HG03442 (cell line): ENCODE data around the gene CTBP2.

Experiments used
- ATAC-seq: cut with Tn5 transposase; IDR thresholded peaks from one replicate; pipeline ENCODE4 v1.9.1; 2021; ENCODE audit warnings: mild to moderate bottlenecking, moderate library complexity; ENCODE audit not compliant: unreplicated experiment

The CTBP2 gene

DNA sequence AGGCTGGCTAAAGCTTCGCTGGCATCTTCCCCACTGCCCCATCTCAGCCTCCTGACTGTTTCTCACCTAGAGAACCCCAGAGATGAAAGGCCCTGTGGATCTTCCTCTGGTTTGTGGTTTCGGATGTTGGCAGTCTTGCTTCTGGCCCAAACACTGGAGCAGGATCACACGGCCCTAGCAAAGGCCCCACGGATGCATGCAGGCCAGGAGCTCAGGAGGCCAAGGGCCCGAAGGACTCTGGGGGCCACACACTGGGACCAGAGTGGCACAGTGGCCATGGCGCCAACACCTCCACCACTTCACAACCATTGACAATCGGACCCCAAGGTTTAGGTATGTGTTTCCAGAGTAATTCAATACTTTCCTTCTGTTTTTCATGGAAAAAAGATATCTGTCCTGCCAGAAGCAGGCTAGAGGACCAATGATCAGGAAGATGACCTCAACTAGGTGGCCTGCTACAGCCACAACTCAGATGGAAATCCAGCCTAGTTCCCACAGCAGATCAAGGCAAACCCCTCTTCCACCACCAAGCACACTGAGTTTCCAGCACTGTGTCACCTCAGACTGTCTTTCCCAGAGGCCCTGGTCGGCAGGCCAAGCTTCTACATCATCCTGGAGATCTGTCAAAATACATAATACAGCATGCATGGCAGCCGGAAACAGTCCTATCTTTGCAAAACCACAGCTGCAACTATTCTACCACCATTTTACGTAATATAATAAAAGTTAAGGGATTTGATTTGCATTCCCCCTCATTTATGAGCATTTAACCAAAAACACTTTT, 53.0 kb downstream of the CTBP2 start:
- no peak for ATAC-seq

DNA sequence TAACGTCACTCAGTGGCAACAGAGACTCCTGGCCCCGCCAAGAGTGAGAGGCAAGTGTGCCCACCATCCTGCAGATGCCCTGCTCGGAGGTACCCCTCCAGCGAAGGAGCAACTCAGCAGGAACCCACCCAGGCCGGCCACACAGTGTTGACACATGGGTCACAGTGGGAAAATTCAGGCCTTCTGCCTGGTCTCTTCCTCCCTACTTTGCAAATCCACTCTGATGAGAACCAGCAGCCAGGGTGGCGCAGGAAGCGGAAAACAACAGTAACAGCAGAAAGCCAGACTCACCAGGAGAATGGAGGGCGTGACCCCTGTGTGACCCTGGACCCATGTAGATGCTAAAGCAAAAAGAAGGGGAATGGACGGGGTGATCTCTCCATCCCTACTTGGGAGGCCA, 53.8 kb downstream of the CTBP2 start:
- ATAC-seq = no peak

DNA sequence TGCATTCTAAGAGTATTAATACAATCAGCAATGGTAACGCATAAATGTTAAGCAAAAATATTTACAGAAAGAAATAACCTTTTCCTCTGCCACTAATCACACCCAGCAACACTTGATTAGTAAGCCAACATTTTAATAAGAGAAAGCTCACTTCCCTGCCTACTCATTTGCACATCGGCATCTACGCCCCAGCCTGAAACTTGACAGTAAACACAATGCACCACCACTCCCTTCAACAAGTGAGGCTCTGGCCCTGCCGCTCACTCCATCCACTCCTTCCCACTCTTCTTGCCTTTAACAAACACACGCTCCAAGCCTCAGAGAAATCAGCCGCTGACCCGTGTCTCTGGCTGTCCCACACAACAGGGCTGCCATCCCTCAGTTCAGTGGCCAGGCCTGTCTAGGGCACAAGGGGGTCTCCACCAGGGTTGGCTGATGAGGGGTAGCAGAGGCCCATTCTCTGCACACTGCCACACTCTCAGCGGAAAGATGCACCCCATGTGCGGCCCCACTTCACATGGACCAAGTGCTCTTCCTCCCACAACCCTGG, 54.6 kb downstream of the CTBP2 start:
- no peak for ATAC-seq

DNA sequence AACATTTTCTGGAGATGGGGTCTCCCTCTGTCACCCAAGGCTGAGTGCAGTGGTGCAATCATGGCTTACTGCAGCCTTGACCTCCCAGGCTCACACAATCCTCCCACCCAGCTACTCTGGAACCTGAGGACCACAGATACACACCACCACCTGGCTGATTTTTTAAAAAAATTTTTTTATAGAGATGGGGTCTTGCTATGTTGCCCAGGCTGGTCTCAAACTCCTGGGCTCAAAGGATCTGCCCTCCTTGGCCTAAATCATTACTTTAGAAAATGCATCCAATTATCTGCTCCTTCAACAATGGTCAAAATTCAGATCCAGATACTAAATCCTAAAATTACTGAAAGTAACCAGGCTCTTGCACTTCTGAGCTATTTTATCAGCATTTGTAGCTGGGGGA, 55.2 kb downstream of the CTBP2 start:
- no peak for ATAC-seq

DNA sequence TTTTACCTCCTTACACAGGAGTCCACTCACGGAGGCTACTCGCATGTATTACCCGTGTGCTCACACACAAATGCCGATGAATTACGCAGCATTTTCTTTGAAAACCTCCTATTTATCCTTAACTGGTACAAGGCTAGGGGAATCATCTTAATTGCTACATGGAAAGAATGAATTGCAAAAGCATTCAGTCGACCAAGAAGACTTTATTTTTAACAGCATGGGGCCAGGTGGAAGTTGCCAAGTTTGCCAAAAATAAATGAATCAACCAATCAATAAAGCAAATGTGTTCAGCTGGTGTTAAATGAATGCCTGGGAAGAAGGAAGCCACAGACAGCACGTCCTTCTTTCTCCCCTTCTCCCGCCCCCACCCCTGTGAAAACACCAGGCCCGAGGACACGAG, 55.8 kb downstream of the CTBP2 start:
- no peak for ATAC-seq

DNA sequence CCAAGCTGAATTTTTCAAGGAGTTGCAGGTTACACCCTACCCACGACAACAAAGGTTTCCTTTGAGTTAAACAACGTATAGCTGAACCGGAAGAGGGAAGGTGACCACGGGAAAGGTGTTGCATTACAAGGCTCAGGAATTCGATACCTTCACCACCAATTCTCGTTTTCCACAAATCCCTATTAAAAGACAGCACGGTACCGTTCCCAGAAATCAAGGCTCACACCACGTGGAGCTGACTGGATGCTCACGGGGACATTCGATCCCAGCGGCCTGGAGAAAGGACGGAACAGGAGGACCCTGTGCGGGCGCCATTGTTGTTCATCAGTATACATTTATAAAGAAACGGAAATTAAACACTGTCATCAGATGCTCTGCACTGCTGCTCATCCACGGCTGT, 56.4 kb downstream of the CTBP2 start:
- no peak for ATAC-seq

DNA sequence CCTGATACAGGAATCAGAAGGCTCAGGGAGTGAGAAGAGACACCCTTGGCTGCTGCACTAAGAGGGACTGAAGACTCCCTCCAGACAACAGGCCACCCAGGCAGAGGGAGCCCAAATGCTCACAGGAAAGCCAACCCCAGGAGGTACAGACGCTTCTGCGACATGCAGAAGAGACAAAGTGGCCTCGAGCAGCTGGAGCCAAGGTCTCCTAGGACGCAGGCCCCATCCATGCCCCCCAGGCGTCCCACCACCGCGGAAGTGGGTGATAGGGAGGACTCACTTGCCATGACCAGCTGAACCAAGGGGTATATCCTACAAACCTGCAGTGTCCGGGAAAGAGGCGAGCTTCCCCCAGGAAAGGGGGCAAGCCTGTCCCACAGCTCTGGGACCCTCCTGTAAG, 56.9 kb downstream of the CTBP2 start:
- ATAC-seq = no peak

DNA sequence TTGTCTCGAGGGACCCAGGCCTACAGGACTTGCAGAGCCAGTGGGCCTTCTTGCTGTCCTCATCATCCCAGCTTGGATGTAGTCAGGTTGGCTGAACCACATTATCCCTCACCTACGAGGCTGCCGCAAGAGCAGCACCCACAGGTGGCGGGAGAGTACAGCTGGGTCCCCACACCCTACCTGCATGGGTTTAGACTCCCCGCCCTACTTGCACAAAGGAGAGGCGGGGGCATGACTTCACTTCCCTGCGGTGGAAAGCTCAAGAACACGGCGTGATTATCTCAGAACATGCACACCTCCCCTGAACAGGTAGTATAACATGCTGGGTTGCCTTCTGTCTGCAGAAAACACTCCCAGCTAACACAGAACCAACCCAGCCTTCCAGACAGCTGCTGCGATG, 57.5 kb downstream of the CTBP2 start:
- ATAC-seq = no peak

DNA sequence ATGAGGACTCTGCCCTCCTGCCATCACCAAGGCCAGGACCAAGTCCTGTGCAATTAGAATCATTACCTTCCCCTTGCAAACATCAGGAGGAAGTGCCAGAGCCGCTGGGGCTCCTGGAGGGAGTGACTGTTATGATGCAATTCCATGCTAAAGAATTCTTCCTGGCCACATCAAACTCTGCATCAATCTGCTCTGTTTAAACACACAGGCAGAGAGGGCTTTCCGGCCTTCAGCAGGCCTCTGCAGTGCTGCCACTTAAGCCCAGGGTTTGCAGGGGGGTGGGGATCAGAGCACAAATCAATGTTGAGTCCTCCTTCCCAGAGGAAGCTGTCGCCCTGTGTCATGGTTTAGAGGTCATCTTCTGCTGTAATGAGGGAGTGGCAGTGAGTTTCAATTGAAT, 58.1 kb downstream of the CTBP2 start:
- no peak for ATAC-seq

DNA sequence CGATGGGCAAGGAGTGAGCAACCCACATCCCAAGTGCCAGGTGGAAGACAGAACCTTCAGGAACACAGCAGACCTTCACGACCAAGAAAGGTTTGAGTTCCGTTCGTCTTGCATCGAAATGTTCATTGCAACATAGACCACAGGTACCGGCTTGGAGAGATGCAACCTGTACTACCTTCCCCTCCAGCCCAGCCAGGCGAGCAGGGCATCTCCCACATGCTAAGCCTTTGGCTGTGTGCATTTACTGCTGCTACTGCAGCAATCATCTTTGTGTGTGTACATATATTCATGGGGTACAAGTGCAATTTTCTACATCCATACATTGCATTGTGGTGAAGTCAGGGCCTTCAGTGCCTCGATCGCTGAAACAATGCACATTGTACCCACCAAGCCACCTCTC, 58.8 kb downstream of the CTBP2 start:
- no peak for ATAC-seq

DNA sequence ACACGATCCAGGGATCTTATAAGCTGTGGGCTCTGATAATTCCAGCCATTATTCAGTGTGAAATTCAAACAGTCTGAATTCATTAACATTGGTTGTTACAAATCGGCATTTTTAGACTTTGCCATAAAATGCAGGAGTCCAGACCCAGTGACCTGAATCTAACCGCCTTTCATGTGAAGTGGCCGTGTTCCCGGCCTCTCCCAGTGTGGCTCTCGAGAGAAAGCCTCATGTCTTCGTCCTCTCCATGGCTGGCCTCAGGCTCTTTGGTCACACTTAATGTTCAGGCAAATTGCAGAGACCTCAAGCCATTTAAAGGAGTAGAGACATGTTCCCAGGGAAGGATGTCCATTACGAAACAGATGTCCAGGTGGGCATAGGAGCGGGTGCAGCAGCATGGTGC, 59.3 kb downstream of the CTBP2 start:
- ATAC-seq = no peak

DNA sequence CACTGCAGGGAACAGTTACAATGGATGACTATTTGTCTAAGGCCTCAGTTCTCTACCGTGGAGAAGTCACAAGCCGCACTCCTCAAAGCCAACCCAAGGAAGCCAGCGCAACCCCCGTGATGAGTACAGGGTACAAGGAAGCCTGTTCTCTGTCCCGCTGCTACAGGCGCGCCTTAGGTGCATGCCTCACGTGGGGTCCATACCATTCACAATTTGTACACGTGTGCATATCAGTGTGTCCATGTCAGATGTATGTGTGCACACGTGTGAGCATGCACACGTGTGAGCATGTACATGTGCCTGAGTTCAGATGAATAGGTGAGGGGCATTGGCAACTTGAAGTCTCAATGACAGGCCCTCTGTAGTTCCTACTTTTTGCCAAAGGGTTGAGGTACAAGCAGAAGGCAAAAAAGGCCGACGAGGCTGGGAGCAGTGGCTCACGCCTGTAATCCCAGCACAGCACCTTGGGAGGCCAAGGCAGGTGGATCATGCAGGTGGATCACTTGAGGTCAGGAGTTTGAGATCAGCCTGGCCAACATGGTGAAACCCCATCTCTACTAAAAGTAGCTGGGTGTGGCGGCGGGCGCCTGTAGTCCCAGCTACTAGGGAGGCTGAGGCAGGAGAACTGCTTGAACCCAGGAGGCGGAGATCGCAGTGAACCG, 62.8 kb downstream of the CTBP2 start:
- no peak for ATAC-seq

DNA sequence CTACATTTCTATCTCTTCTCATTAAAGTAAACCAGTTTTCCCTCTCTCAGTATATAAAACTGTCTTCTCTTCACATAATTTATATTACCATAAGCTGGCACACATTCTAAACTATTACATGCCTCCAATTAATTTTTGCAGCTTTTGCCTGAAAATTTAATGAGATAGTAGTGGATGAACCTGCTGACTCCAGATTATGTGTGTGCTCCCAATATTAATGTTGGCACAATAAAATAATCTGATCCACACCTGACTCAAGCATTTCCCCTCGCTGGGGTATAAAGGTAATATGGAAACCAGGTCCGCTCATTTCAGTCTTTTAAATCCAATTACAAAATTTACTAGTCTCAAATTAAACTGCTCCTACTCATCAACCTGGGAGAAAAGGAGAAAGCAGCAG, 63.4 kb downstream of the CTBP2 start:
- no peak for ATAC-seq

DNA sequence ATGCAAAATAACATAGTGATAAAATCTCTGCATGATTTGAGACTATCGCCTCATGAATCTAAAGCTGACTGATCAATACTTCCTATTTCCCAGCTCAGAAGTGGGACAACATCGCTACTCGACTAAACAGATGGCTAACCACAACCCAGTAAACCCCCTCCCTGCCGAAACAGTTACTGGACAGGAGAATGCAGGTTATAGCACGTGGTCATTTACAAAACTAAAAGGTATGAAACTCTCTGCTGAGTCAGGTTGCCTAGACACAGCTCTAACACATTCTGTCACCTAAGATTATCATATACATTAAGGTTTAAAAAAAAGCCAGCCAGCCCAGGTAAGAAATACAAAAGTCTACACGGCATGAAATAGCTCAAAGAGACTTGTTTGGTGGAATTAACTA, 64.0 kb downstream of the CTBP2 start:
- ATAC-seq = no peak

DNA sequence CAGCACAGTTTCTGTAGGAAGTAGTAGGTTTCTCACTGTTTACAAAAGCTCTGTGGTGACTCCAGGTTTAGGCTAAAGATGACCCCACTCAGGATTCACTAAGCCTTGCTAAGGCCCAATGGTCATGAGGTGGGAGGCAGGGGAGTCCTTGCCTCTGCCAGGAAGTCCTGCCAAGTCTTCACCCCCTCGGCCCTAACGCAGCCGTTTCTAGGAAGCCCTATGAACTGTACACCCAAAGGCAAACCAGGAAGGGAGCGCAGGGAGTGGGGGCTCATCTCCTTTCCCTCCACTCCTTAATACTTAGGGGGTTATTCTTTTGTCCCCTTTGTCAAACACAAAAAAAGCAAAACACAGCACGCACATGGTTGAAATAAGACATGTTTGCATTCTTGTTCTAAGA, 64.6 kb downstream of the CTBP2 start:
- no peak for ATAC-seq

DNA sequence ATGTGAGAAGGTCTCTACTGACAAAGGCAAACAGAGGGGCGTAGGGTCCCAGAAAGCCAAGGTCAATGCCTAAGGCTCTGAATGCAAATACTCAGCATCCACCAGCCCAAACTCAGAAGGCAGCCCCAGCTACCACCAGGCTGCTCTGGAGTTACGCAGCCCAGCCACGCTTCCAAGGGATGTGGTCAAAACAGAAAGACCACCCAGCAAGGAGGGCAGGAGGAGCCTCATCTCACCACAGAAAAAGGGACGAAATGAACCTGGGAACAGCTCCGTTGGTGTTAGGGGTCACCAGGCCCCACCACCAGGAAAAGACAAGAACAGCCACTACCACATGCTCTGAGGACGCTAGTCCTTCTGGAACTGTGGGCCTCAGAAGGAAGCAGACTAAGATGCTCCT, 65.1 kb downstream of the CTBP2 start:
- ATAC-seq = no peak

DNA sequence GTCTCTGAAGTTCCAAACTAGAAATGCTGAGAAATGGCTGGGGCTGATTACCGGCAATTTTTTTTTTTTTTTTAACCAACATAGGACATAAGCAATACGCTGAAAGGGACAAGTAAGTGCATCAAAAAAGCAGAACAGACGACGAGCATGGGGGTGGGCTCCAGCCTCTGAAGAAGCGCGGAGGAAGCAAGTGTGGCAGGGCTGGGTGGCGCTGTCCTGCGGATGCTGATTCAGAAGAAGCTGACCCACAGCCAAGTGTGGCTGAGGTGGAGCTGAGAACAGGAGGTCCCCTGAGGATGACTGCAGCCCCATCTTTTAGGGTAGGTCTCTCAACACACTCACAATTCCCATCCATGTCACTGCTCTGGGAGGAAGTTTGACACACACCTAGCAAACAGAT, 65.6 kb downstream of the CTBP2 start:
- no peak for ATAC-seq

DNA sequence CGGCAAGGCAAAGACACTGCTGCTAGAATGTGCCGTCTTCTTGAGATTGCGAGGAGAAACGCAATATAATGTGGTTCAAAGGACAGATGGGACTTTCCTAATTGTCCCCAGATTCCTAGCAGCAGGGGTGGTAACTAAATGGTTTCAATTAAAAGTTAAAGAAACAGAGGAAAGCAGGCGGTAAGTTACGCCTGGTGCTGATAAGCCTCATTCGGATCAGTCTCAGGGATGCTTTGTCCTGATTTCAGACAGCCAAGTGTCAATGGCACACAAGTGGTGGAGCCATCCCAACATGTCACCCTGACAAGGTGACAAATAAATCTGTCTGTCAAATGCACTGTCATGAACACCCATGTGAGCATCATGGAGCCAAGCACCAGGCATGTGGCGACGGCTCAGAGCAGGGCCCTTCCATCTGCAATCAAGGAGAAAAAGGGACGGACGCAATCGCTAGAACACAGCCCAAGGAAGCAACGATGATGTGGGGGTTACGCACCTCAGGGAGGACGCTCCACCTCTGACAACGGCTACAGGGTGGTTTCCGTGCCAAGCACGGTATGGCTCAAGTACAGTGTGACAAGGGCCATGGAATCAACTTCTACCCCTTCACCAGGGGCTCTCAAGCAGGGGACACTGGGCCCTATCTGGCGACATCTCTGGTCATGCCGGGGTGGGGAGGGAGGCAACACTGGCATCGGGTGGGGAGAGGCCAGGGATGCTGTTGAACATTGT, 66.2 kb downstream of the CTBP2 start:
- no peak for ATAC-seq

DNA sequence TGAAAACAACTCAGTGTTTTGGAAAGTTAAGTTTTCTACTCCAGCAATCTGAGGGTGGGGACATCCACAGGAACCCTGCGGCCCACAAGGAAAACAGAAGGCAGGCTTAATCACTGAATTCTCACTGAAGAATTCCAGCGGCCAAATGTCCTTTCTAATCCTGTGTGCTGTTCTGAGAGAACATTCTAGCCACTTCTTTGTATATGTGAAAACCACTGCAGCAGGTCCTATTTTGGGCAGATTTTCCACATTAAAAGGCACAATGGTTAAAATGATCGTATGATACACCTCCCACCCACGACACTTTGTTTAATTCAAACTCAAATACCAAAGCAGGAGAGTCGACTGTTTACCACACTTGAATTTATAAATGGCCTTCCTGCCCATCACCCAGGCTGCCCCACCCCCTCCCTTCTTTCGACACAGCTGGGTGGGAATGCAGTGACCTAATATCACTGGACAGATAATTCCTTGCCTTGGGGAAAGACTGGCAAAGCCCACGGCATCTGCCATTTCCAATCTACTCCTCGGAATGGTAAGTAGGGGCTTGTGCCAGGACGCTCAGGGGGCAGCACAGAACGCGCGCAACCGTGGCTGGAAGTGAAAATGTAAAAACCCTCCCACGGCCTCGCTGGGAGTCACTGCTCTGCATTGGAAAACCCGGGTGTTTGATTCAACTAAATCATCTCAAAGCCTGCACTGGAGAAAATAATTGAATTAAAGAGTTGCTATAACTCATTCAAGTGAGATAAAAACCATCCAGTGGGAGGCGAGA, 67.0 kb downstream of the CTBP2 start:
- no peak for ATAC-seq

DNA sequence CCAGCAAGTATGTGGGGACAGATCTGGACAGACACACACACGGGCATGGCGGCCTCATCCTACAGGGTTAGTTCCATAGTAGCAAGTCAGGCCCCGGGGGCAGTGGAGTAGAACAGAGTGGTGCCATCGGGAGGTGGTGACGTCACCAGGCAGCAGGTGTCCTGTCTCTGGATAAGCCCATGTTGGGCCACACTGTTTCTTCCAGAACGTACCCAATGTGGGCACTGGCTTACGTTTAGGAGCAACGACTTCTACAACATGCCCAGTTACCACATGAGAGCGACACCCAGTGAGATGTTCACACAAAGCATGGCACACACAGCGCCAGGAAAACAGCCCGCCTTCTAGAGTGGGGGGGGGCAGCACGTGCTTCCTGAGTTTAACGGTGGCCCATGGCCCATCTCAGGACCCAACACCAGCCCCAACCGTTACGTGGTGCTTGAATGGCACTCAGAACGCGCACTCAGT, 67.8 kb downstream of the CTBP2 start:
- no peak for ATAC-seq

DNA sequence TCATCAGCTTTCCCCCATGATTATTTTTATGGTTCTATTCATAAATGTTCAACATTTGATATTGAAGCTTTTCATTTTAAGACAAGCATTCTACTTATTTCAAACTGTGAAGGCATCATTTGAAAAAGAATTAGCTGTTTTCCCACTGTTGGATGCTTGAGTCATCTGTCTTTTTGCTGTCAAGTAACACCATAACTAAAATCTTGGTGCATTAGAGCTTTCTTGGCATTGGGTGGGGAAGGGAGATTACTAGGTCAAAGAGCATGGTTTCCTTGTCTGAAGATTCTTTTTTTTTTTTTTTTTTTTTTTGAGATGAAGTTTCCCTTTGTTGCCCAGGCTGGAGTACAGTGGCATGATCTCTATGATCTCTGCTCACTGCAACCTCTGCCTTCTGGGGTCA, 68.5 kb downstream of the CTBP2 start:
- no peak for ATAC-seq
